Measurements from ENCODE around the gene MAOA.

- TF ChIP-seq CTCF (IDR thresholded peaks at IDR 0.05; ENCODE audit: insufficient read depth, low read depth, low read length) = no peak
- TF ChIP-seq EZH2 (IDR thresholded peaks at IDR 0.05; ENCODE audit: insufficient read depth, low read length) = no peak
Observed at GRCh38 chrX:43741843-43742573, 85.9 kb downstream of the MAOA start.
